GM18511 (cell line): ENCODE measurements around the gene KATNB1.
"Not testable (repeated sequence)": the region's sequence is repeated elsewhere in the genome, so short reads cannot be mapped to it uniquely, and the experiment has no call there.

ENCODE experiments used
- ATAC-seq: cut with Tn5 transposase; IDR thresholded peaks from one replicate; pipeline ENCODE4 v1.9.1; 2021; ENCODE audit warnings: mild to moderate bottlenecking, moderate library complexity; ENCODE audit not compliant: unreplicated experiment

The KATNB1 gene

DNA sequence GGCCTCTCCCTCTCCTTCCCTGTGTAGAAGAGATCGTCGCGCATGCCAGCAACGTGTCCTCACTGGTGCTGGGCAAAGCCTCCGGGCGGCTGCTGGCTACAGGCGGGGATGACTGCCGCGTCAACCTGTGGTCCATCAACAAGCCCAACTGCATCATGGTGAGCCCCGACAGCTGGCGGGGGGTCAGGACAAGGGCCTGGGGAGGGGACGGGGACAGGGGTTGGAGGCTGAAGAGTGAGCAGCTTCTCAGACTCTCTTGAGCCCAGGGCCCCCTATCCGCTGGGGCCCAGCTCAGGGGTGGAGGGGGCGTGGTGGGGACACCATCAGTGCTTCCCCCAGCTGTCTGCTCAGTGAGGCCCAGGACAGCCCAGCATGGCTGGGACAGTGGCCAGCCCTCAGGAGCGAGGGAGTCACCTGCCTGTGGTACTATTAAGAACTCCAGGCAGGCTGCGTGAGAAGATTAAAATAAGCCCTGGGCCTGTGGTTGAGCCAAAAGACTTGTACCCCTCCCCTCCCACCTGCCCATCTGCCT, 6.2 kb downstream of the KATNB1 start:
- ATAC-seq: no peak

GRCh38 chr16:57742543-57742942, 7.0 kb downstream of the KATNB1 start:
- no peak for ATAC-seq

DNA sequence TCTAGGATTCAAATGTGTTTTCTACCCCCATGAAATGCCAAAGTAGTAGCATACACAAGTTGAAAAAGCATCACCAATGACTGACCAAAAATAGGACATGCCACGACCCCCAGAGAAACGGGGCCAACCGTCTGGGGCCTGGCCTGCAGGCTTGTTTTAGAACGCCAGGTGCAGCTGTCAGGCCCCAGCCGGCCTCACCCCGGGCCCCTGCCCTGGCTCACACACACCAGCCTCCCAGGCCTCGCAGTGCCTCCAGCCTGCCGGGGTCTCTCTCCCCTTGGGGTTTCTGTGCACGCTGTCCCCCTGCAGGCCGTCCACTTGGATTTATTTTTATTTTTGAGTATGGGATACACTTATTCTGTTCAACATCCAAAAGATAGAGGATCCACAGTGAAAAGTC, 7.9 kb downstream of the KATNB1 start:
- no peak for ATAC-seq

GRCh38 chr16:57743886-57744641, 8.5 kb downstream of the KATNB1 start:
- ATAC-seq: no peak

DNA sequence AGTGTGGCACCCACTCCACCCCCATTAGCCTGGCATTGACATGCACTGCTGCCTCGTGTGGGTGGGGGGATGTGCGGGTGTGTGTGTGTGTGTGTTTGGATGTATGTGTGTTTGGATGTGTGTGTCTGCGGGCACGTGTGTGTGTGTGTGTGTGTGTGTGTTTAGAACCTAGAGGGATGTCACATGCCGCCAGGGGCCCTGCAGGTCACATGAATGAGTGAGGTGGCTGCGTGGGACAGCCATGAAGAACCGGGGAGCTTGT, 9.0 kb downstream of the KATNB1 start:
- ATAC-seq: no peak

DNA sequence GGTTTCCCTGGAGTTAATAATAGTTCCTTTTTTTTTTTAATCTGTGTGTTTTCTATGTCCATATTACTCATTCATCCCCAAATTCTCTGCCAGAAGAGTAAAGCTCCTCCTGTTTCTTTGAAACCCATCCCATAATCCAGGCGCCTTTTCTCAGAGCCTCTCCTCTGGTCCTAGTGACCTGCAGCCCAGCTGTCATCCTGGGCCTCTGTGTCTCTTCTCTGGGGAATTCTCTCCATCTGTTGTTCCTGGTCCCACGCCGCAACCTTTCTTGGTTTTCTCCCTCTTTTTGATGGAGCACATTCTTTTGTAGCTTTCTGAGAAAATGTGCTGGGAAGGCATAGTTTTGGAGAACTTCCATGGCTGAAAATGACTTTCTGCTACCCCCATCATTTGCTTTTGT, 10.2 kb downstream of the KATNB1 start:
- no peak for ATAC-seq

DNA sequence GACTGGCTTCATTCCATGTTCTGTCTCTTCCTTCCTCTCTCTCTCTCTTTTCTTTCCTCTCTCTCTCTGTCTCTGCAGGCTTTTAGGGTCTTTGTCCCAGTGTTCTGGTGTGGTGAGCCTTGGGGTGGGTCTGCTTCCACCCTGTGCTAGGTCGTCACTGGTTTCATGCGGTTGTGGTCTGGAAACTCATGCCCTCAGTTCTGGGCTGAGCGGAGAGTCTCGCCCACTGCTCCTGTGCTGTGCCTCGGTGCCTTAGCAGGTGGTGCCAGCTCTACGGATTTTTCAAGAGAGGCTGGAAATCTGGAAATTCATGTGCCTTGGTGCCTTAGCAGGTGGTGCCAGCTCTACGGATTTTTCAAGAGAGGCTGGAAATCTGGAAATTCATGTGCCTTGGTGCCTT, 10.7 kb downstream of the KATNB1 start:
- not testable (repeated sequence) for ATAC-seq

DNA sequence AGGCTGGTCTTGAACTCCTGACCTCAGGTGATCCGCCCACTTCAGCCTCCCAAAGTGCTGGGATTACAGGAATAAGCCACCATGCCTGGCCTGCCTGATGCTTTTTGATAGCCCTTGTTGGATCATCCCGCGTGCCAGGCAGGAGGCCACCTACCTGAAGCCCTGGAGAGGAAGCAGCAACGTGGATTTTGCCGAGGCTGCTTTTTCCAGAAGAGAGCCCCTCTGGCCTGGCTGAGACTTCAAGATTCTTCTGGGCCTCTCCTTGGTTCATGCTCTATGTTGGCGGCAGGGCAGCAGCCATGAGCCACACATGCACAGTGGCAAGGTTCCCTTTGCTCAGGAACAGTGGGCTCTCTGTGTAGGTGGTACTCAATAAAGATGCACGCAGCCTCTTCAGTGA, 11.5 kb downstream of the KATNB1 start:
- no peak for ATAC-seq

- no peak for ATAC-seq
Measured at GRCh38 chr16:57747496-57747895, 11.9 kb downstream of the KATNB1 start.

DNA sequence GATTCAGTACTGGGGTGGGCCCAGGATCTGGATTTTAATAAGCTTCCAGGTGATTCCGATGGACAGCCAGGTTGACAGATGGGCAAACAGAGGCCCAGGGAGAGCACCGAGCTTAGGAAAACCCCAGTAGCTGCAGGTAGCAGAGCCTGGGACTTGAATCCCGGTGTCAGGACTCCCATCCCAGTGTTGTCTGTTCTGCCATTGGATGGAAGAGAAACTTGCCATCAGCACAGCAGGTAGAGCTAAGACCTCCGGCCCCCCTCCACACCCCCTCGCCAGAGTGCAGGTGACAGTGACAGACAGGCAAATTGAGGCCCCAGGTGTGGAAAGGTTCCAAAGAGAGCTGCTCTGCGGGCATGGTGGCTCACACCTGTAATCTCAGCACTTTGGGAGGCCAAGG, 12.4 kb downstream of the KATNB1 start:
- no peak for ATAC-seq

- no peak for ATAC-seq
Measured at GRCh38 chr16:57748596-57748995, 13.0 kb downstream of the KATNB1 start.

GRCh38 chr16:57749101-57749692, 13.6 kb downstream of the KATNB1 start:
- no peak for ATAC-seq

- ATAC-seq: no peak
Measured at GRCh38 chr16:57749856-57750452, 14.4 kb downstream of the KATNB1 start.

DNA sequence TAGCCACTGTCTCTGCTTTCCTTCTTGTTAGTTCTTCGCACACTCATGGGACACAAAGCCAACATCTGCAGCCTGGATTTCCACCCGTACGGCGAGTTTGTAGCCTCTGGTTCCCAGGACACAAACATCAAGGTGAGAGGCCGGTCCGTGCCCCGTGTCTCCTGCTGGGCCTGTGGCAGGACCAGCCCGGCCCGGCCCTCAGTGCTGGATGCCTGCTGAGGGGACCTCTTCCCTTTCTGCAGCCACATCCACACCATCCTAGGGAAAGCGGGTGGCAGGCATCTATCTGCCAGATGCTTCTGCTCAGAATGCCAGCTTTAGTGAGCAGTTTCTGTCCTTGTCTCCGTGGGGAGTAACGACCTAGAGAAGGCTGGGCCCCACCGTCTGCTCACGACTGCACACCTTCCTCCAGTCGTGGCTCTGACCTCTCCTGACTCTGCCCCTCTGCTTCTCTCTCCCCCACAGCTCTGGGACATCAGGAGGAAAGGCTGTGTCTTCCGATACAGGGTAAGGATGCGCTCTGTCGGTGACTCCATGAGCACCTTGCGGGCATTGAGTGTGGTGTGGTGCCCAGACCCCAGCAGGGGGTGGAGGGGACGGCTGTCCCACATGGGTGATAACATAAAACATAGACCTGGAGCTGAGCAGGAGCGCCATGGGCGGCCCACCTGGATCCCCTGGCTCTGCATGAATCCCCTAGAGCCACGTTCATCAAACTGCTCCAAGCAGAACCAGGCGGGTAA, 15.4 kb downstream of the KATNB1 start:
- no peak for ATAC-seq

GRCh38 chr16:57751539-57752202, 16.1 kb downstream of the KATNB1 start:
- no peak for ATAC-seq

- no peak for ATAC-seq
Measured at GRCh38 chr16:57752203-57752580, 16.6 kb downstream of the KATNB1 start.

GRCh38 chr16:57752581-57753447, 17.2 kb downstream of the KATNB1 start:
- ATAC-seq: no peak

DNA sequence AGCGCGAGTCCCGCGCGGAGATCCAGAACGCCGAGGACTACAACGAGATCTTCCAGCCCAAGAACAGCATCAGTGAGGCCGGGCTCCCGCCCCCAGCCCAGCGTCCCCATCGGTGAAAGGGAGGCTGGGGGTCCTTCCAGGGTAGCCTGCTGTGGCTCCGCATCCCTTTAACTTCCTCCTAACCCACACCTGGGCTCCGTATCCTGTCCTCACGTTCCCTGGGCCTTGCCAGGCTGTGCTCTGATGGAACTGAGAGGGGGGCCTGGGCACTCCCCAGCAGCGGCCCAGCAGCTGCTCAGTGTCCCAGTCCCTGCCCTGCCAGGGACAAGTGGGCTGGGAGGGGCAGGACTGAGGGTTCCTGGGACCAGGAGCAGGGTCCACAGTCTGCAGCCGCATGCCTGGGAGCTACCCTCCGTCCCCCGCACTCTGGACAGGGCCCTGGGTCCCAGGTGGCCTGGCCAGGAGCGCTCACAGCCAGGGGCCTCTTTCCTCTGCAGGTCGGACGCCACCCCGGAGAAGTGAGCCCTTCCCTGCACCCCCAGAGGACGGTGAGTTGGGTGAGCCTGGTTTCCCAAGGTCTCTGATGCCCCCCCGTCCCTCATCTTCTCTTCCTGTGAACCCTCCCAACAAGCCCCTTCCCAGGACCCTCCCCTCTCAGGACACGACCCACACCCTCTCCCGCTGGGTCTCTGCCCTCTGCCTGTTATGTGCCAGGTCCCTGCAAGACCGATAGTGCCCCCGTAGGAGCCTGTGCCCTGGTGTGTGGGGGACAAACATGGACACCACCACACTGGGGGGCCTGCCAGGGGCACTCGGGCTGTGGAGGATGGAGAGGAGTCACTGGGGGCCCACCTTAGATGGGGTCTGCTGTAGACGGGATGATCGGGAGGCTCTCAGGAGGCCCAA, 18.1 kb downstream of the KATNB1 start:
- ATAC-seq: no peak

DNA sequence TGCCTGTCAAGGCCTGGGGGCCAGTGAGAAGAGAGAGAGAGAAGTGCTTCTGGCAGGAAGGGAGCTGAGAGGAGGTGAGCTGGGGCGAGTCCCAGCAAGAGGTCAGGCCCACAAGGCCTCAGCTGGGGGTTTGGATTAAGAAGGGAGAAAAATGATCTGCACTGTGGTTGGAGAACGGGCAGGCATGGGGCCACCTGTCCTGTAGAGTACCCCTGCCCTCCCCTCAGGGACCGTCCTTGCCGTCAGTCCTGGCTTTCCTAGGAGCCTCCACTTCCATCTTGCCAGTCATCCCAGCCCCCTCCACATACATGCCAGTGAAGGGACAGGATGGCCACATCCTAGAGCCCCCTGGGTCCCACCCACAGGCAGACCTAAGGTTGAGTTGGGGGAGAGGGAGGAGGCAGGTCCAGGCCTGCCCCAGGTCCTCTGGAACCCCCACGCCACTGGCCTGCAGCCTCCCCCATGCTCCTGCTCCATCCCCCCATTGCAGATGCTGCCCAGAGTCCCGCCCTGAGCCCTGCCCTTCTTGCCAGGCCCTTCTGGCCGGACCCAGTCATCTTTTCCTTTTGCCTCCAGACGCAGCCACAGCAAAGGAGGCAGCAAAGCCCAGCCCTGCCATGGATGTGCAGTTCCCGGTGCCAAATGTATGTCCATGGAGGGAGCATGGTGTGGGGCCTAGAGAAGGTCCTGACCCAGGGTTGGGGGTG, 18.9 kb downstream of the KATNB1 start:
- ATAC-seq: no peak
